Stimulated activated CD8-positive, alpha-beta memory T cell treated with anti-CD3 and anti-CD28 coated beads, Interleukin-4, amount 100 ng/mL, for 4 hours (primary cell): ENCODE measurements around the gene STRN3.

Source experiments
- DNase-seq, 2 donors: peaks; one replicate each; pipeline ENCODE4 v3.0.0-alpha.2; 2020; ENCODE audit warnings: low read depth in 2 of 2, low spot score in 1 of 2

STRN3 gene

DNA sequence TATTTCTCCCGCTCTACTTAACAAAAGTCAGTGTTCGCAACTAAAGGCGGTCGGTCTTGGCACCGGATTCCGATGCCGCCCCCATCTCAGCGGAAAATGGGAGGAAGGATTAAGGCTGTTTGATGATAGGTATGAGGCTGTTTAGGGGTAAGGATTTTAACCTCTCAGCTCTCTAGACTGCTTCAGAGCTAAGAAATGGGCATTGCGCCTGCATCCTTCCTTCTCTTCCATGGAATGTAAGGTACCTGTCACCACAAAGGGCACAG, 150.5 kb downstream of the STRN3 start:
- DNase-seq: no peak

DNA sequence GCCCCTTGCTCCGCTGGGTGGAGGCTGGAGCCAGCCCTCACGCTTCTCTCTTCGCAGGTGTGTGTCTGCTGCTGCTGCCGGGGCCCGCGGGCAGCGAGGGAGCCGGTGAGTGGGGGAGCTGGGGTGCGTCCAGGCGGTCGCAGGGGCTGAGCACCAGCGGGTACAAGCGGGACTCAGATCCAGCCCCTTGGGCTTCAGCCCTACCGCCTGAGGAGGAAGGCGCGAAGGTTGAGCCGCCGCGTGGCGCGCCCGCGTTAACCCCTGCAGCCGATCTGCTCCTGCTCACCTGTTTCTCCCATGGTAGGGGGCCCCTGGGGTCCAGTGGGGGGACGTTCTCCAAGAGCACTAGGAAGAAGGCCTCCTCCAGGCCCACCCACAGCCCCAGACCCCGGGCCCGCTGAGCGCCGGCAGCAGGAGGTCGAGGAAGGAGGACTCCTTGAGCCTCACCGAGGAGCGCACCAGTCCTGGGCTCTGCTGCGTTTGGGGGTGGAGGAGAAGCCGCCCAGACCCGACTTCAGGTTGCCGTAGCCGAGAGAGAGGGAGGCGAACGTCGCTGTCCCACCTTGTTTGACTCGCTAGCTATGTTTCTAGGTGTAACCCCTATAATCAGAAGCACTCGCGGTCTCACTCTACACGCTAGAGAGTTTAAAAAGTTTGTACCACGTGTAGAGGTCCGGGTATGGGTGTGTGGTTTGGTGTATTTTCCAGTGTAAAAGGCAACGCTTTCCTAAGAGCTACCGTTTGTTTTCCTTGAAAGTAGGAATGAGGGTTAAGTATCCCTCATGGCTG, 151.0 kb downstream of the STRN3 start:
- no peak for DNase-seq

DNA sequence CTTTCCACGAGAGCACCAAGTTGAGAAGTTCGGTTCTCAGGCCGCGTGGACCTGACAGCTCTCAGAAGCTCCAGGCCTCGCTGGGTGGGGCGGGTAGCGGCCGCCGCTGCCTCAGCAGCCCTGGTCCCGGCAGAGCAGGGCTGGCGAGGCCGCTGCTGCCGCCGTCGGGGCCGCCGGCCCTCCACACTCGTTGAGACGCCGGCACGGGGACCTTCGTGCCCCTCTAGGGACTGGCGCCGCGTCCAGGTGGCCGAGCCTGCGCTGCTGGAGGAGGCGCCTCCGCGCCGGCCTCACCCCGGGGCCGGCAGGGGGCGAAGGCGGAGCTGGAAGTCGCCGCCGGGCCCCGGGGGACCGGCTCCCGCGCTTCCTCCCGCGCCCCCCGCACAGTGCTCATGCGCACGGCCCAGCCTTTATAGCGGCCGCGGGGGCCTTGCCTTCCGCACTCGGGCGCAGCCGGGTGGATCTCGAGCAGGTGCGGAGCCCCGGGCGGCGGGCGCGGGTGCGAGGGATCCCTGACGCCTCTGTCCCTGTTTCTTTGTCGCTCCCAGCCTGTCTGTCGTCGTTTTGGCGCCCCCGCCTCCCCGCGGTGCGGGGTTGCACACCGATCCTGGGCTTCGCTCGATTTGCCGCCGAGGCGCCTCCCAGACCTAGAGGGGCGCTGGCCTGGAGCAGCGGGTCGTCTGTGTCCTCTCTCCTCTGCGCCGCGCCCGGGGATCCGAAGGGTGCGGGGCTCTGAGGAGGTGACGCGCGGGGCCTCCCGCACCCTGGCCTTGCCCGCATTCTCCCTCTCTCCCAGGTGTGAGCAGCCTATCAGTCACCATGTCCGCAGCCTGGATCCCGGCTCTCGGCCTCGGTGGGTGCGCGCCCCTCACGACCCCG, 151.8 kb downstream of the STRN3 start, which contains the start of gene COCH:
COCH (plus strand) TSS at position 440 of the 879 bp plus-strand sequence; CDS start at position 820, 380 bp downstream.
- no peak for DNase-seq

DNA sequence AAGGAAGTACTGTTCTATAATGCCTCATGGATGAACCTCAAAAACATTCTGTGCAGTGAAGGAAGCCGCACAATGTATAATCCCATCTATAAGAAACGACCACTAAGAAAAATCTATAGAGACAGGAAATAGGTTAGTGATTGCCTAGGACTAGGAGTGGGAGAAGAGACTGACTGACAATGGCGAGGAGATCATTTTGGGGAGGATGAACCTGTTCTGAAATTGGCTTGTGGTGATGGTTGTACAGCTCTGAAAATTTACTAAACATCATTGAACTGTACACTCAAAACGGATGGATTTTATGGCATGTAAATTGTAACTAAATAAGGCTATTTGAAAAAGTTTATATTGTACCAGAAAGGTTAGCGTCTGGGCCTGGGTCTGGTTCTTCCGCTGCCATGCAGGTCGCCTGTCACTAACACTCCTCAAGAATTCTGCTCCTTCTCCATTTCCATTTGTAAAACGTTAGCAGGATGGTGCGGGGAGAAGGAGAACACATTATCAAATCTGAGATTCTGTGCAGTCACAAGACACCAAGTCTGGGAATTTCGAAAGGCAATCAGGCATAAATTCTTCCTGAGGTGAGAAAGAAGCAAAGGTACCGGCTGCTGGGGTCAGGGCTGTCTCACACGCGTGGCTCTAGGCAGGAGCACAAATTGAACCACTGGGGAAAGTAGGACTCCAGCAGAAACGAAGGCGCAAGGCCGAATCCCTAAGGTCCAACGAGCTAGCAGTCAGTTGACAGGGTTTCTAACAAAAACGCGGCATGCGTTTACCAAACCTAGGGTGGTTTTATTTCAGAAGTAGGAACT, 152.7 kb downstream of the STRN3 start:
- no peak for DNase-seq

DNA sequence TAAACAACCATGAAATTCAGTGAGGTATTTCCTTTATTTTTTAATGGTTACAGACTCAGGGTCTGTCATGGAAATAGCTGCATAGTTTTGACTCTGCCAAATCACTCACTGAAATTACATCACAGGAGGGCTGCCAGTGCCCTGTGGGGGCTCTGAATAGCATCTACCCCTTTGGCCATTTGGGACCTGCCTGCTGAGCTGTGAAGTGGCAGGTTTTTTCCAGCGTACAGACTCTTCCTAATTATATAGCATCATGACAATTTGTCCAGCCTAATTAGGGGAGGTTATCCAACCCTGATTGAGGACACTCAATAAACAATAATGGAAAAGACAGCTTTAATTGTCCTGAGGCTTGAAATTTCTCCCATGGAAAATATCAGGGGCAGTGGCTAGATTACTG, 153.6 kb downstream of the STRN3 start:
- DNase-seq: no peak

DNA sequence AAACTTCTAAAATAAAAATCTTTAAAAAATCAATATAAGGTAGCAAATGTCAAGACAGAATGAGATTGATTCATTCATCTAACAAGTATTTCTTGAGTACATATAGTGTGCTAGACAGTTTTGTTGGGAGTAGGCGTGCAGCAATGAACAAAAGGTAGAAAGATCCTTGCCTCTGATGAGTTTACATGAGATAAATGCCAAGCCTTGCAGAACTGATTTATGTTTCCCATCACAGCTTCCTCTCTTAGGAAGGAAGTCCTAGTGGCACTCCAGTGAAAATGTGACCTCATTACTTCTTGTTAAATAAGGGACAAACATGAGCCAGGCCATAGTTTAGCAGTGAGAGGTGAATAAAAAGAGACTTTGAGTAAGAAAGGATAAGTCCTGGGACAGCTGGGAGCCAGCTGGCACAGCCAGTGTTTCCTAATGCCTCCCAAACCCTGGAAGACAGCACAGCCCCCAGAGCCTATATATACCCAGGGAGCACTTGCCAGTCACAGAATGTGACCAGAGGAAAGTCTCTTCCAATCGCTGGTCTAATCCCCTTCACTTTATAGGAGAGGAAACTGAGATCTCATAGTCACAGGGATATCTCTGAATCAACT, 156.5 kb downstream of the STRN3 start:
- DNase-seq: no peak

DNA sequence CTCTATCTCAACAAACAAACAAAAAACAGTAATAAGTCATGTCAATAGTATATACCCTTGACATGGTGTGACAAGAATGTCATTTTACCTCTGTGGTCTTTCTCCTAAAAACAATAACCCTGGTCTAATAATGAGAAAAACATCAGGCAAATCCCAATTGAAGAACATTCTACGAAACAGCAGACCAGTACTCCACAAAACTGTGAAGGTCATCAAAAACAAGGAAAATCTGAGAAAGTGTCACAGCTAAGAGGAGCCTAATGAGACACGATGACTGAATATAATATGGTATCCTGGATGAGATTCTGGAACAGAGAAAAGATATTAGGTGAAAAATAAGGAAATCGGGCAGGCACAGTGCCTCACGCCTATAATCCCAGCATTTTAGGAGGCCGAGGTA, 157.4 kb downstream of the STRN3 start:
- no peak for DNase-seq

DNA sequence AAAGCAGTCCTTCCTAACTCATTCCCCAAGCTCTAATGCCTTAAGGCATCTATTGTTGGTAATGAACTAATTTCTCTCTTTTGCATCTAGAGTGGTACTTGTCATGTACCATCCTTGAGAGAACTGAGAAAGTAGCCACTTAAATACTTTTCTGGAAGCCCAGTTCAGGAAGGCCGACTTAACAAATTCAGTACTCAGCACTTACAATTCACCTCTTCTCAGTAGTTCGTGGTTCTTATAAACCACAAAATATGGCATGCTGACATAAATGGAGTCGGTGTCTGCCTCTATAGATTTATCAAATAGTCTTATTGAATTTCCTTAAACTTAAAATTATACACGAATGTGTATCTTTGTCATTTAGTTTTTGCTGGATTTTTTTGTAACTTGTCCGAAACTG, 161.2 kb downstream of the STRN3 start:
- DNase-seq: no peak

DNA sequence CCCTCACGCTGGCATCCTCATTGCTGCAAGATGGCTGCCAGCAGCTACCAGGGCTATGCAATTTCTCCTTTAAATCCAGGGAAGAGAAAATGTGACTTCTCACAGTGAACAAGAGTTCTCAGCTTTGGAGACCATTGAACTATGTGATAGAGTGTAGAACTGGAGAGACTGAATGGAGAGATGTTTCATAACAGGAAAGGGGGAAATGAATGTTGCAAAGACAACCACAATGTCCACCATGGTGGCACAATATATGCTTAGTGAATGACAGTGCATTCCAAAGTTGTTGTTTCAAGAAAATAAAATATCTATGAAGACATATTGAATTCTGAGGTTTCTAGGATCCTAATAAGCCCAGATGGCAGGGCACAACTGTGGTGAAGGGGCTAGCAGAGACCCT, 165.0 kb downstream of the STRN3 start:
- no peak for DNase-seq

DNA sequence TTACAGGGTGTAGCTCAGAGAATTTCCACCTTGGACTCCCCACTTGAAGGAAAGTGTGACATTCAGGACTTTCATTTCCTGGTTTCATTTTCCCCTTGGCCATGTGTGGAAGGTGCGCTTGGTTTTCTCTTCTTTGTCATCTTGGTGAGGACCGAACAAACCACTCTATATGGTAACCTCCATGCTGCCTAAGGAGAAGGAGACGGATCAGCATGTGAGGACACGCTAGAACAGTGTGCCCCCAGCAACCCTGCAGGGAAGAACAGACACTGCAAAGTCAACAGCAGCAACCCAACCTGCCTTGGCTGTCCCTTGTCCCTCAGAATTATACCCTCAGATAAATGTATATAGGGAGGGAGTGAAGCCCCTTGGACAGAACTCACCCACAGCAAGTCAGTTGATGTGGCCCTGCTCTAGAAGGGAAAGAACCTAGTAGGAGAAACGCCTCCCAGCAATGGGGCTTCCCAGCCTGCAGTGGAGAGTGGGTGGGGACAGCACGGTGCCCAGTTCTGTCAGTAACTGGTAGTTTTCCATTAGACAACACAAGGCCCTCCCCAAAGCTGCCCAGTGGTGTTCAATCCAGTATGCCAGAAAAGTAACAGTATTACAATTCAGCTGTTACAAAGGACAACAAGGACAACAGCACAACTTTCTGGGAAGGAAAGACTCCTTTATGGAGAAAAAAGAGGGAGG, 170.7 kb downstream of the STRN3 start:
- DNase-seq: no peak

DNA sequence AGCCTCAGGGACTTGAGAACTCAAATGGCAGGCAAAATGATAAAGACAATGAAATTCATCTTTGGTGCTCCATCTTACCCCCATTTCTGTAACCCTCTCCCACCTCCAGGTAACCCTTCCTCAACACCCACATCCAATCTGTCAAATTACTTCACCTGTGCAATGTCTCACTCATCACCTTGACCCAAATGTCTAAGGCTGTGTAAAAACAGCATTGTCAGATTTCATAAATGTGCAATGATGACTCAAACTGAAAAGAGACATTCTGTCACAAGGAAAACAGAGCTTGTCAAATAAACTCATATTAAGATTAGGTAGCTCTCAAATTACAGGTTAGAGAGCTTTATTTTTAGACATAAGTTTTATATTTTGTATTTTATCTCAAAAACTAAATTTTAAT, 171.7 kb downstream of the STRN3 start:
- DNase-seq: no peak

DNA sequence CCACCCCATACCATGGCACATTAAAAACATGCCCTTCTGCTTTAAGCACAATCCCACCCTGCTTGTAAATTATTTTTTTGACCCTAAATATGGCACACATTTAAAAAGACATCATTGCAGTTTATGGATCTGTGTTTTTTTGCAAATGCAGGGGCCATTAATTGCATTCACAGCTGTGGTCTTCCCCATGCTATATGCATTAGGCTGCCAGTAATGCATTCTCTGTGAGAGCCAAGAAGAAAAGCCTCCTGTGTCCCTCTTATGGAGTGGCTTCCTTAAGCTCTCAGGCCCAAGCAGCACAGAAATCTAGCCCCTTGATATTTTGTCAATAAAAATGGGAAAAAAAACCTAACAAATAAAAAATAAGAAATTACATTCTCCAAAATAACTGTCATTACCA, 172.2 kb downstream of the STRN3 start:
- DNase-seq: no peak

DNA sequence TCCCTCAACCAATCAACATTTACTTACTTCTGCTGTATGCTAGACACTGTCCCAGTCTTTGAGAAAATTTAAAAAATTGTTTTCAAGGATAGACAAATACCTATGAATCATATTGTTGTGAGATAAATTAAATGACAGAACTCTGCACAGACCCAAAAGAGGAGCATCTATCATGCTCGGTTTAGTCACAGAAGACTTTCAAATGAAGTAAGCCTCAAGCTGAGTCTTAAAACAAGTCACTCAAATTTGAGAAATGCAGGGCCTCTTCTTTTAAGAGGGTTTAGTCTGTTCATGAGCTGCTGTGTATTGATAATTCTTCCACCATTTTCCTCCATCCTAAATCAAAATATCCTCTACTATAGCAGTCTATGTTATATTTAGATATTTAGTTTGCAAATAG, 176.2 kb downstream of the STRN3 start:
- DNase-seq: no peak

DNA sequence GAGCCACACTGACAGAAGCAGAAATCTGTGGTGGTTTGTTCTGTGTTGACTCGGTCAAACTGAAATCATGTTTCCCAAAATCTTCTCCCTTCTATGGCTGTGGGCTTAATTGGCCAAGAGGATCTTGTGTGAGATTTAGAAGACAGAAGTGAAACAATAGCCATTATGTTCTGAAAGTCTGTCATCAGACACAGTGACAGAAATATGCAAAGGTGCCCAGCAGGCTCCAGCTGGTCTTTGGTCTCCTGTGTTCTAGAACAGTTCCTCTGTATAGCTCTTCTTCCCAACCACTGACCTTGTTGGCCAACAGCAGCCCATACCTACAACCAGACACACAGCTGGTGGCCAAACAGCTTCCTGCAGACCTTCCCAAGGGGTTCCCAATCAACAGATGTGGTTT, 176.8 kb downstream of the STRN3 start:
- DNase-seq: no peak

DNA sequence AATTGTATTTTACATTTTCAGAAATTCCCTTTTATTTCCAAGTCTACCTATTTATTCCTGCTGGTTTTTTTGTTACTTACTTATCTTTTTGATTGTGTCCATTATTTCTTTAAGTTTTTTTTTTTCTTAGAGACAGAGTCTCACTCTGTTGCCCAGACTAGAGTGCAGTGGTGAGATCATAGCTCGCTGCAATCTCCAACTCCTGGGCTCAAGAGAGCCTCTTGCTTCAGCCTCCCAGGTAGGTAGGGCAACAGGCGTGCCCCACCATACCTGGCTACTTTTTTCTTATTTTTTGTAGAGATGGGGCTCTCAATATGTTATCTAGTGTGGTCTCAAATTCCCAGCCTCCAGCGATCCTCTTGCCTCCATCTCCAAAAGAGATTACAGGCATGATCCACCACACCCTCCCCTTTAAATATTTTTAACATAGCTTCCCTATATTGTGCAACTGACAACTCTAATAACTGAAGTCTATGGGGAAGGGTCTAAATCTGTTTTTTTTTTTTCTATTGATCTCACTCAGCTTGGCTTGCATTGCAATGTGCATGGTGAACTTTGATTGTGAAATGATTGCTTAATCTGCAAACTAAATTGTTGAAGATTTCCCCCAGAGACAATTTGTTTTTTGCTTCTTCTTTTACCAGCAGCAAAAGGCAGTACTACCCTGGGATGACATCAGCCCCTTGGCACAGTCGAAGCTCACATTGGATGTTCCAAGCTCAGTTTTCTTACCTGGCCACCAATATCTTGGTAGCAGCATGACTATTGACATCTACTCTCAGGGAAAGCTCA, 177.5 kb downstream of the STRN3 start:
- no peak for DNase-seq
